DOHH2 (cell line): Measurements from ENCODE around the gene SLC12A4.

ENCODE experiments used
- CTCF ChIP-seq: fragments of 200-600 bp; sonication (generic); IDR thresholded peaks from one replicate; pipeline ENCODE4 v1.5.1; 2014; ENCODE audit warnings: antibody characterized with exemption, mild to moderate bottlenecking, low read depth, low read length; ENCODE audit not compliant: poor library complexity, severe bottlenecking
- EZH2phosphoT487 ChIP-seq: fragments of 200-600 bp; sonication (generic); IDR thresholded peaks from 2 replicates; pipeline ENCODE4 v1.6.1; 2017; ENCODE audit warnings: borderline replicate concordance, mild to moderate bottlenecking, antibody characterized with exemption, low read length, moderate library complexity, mixed read lengths

- TF ChIP-seq CTCF = peak; percentile 17
- TF ChIP-seq EZH2phosphoT487 = no peak
Observed at GRCh38 chr16:67979955-67980678, 11.7 kb upstream of the SLC12A4 start, which contains the start of gene DPEP3.
